HepG2 (cell line): Measurements from ENCODE around the gene KIF24. TPM values are rescaled to one million over a fixed set of nuclear protein-coding genes. Genes with fewer than 3 reads are reported as not detected.
A peak's percentile ranks its signal among the peaks of the same experiment; 100 is the strongest.

Source experiments
- BRD4 ChIP-seq: sonication (generic); formaldehyde crosslinking; IDR thresholded peaks from 2 replicates; pipeline ENCODE4 v1.4.0; 2020; ENCODE audit warnings: missing genetic modification reagents
- HOXA3 ChIP-seq: sonication (generic); formaldehyde crosslinking; IDR thresholded peaks from 2 replicates; pipeline ENCODE4 v1.5.0; 2020; ENCODE audit warnings: missing genetic modification reagents
- TCF12 ChIP-seq, 2 experiments: fragments of 450-650 bp in 1 of 2; sonication (generic) in 1 of 2; formaldehyde crosslinking in 1 of 2; IDR thresholded peaks; 2 replicates each; pipeline versions ENCODE4 v1.6.1 to v1.8.0; 2017 to 2022; ENCODE audit warnings: antibody characterized with exemption in 1 of 2, mild to moderate bottlenecking in 1 of 2, missing genetic modification reagents in 1 of 2, moderate library complexity in 1 of 2
- ZNF563 ChIP-seq: sonication (generic); formaldehyde crosslinking; IDR thresholded peaks from 2 replicates; pipeline ENCODE4 v1.8.0; 2022; ENCODE audit warnings: mild to moderate bottlenecking, moderate library complexity, missing genetic modification reagents
- ZNF674 ChIP-seq: sonication (generic); formaldehyde crosslinking; IDR thresholded peaks from 2 replicates; pipeline ENCODE4 v1.5.0; 2020; ENCODE audit warnings: low read depth, mild to moderate bottlenecking, missing genetic modification reagents
- polyA plus RNA-seq, 8 experiments: library from polyadenylated mRNA; depleted of rRNA in 3 of 8; stranded (reverse) in 7 of 8; unstranded in 1 of 8; fragments of >200 nt; fragmentation: Illumina TruSeq in 4 of 8; extraction: Trizol in 4 of 8; gene quantifications; 2 replicates each; pipeline versions ENCODE4 v1.2.1 to v1.2.3, GENCODE V29; 2011 to 2016; ENCODE audit warnings: low read depth in 4 of 8, missing spikeins in 1 of 8, mixed read lengths in 1 of 8; ENCODE audit not compliant: insufficient read depth in 1 of 8
- total RNA-seq, 5 experiments: library from RNA; depleted of rRNA; stranded (reverse); fragments of >200 nt; fragmentation: Illumina TruSeq; extraction: Trizol; gene quantifications; 2 replicates each; pipeline ENCODE4 v1.2.3, GENCODE V29; 2016; ENCODE audit warnings: low read depth in 1 of 5
- TF ChIP-seq, protein P1 (sequence below), 2 experiments: sonication (generic) in 1 of 2; formaldehyde crosslinking in 1 of 2; IDR thresholded peaks; 2 replicates each; pipeline versions ENCODE4 v1.4.0 to v1.6.1; 2016 to 2020; ENCODE audit warnings: borderline replicate concordance in 1 of 2, low read depth in 1 of 2, mild to moderate bottlenecking in 1 of 2, missing genetic modification reagents in 1 of 2
- TF ChIP-seq, protein P2 (sequence below): sonication (generic); formaldehyde crosslinking; IDR thresholded peaks from 2 replicates; pipeline ENCODE4 v1.4.0; 2020; ENCODE audit warnings: missing genetic modification reagents
- TF ChIP-seq, protein P3 (sequence below): sonication (generic); formaldehyde crosslinking; IDR thresholded peaks from 2 replicates; pipeline ENCODE4 v1.8.1; 2023; ENCODE audit warnings: mild to moderate bottlenecking, moderate library complexity, missing genetic modification reagents
- TF ChIP-seq, protein P4 (sequence below): sonication (generic); formaldehyde crosslinking; conservative IDR thresholded peaks from 2 replicates; pipeline ENCODE4 v1.4.0; 2020; ENCODE audit warnings: missing genetic modification reagents
- TF ChIP-seq, protein P5 (sequence below): fragments of 450-650 bp; IDR thresholded peaks from 2 replicates; pipeline ENCODE4 v1.6.1; 2017
- TF ChIP-seq, protein P6 (sequence below): sonication (generic); formaldehyde crosslinking; IDR thresholded peaks from 2 replicates; pipeline ENCODE4 v1.5.0; 2020; ENCODE audit warnings: mild to moderate bottlenecking, missing genetic modification reagents
- TF ChIP-seq, protein P7 (sequence below): sonication (generic); formaldehyde crosslinking; IDR thresholded peaks from 2 replicates; pipeline ENCODE4 v1.4.0; 2020; ENCODE audit warnings: missing genetic modification reagents

KIF24 gene
- total and polyA plus RNA-seq, 2 of the 13 experiments (the other 11 are each of a cell fraction or from before 2014, with no cell fraction given) = 1.1 to 3.0 TPM

DNA sequence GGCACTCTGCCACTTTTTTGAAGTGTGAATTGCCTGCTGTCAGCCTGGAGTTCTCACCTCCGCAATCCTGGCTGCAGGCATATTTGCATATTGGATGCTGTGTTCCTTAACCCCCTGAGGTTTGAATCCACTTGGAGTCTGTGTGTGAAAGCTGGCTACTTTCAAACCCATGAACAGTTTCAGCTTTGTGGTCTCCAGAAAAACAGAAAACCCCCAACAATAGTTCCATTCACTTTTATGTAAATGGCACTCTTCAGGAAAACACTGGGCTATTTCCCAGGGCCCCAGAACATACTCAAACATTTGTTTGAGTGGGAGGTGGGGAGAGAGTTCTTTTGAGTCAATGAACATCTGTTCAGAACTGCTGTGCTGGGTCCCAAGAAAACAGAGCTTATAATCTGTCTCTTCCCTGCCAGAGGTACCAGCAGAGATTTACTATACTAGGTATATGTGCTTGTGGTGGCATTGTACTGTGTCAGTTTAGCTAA is 5.3 kb upstream of the KIF24 start (continued):
- TF ChIP-seq, protein P1, sequence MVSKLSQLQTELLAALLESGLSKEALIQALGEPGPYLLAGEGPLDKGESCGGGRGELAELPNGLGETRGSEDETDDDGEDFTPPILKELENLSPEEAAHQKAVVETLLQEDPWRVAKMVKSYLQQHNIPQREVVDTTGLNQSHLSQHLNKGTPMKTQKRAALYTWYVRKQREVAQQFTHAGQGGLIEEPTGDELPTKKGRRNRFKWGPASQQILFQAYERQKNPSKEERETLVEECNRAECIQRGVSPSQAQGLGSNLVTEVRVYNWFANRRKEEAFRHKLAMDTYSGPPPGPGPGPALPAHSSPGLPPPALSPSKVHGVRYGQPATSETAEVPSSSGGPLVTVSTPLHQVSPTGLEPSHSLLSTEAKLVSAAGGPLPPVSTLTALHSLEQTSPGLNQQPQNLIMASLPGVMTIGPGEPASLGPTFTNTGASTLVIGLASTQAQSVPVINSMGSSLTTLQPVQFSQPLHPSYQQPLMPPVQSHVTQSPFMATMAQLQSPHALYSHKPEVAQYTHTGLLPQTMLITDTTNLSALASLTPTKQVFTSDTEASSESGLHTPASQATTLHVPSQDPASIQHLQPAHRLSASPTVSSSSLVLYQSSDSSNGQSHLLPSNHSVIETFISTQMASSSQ (IDR thresholded peaks at IDR 0.05; ENCODE audit: low read depth) = no peak
- TF ChIP-seq, protein P1 (CRISPR knock-in tag; IDR thresholded peaks at IDR 0.05; ENCODE audit: borderline replicate concordance) = peak; percentile 35; the same call in 1 of the 2 replicates
- TF ChIP-seq, protein P2, sequence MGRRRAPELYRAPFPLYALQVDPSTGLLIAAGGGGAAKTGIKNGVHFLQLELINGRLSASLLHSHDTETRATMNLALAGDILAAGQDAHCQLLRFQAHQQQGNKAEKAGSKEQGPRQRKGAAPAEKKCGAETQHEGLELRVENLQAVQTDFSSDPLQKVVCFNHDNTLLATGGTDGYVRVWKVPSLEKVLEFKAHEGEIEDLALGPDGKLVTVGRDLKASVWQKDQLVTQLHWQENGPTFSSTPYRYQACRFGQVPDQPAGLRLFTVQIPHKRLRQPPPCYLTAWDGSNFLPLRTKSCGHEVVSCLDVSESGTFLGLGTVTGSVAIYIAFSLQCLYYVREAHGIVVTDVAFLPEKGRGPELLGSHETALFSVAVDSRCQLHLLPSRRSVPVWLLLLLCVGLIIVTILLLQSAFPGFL (CRISPR knock-in tag) = no peak
- TF ChIP-seq BRD4 (CRISPR knock-in tag) (no peak), ZNF674 (CRISPR knock-in tag) (no peak), ZNF563 (CRISPR knock-in tag) (no peak), HOXA3 (CRISPR knock-in tag) (no peak), TCF12 (IDR thresholded peaks at IDR 0.05) (no peak), TCF12 (CRISPR knock-in tag; IDR thresholded peaks at IDR 0.05) (no peak)
- TF ChIP-seq, protein P3, sequence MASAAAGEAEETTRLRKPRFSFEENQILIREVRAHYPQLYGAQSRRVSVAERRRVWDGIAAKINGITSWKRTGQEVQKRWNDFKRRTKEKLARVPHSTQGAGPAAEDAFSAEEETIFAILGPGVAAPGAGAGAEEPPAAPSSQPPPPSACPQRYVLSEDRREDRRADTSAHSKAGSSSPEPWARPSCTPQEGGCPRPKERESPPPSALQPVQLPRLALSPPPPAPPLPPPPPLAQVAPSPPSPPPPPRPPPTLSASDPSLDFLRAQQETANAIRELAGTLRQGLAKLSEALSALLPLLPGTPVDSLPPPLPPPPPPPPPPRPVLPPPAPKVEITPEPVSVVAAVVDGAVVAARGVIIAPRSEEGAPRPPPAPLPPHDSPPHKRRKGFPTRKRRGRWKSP (CRISPR knock-in tag) = no peak
- TF ChIP-seq, protein P4, sequence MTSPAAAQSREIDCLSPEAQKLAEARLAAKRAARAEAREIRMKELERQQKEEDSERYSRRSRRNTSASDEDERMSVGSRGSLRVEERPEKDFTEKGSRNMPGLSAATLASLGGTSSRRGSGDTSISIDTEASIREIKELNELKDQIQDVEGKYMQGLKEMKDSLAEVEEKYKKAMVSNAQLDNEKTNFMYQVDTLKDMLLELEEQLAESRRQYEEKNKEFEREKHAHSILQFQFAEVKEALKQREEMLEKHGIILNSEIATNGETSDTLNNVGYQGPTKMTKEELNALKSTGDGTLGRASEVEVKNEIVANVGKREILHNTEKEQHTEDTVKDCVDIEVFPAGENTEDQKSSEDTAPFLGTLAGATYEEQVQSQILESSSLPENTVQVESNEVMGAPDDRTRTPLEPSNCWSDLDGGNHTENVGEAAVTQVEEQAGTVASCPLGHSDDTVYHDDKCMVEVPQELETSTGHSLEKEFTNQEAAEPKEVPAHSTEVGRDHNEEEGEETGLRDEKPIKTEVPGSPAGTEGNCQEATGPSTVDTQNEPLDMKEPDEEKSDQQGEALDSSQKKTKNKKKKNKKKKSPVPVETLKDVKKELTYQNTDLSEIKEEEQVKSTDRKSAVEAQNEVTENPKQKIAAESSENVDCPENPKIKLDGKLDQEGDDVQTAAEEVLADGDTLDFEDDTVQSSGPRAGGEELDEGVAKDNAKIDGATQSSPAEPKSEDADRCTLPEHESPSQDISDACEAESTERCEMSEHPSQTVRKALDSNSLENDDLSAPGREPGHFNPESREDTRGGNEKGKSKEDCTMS = no peak
- TF ChIP-seq, protein P5, sequence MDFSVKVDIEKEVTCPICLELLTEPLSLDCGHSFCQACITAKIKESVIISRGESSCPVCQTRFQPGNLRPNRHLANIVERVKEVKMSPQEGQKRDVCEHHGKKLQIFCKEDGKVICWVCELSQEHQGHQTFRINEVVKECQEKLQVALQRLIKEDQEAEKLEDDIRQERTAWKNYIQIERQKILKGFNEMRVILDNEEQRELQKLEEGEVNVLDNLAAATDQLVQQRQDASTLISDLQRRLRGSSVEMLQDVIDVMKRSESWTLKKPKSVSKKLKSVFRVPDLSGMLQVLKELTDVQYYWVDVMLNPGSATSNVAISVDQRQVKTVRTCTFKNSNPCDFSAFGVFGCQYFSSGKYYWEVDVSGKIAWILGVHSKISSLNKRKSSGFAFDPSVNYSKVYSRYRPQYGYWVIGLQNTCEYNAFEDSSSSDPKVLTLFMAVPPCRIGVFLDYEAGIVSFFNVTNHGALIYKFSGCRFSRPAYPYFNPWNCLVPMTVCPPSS = no peak
- TF ChIP-seq, protein P6, sequence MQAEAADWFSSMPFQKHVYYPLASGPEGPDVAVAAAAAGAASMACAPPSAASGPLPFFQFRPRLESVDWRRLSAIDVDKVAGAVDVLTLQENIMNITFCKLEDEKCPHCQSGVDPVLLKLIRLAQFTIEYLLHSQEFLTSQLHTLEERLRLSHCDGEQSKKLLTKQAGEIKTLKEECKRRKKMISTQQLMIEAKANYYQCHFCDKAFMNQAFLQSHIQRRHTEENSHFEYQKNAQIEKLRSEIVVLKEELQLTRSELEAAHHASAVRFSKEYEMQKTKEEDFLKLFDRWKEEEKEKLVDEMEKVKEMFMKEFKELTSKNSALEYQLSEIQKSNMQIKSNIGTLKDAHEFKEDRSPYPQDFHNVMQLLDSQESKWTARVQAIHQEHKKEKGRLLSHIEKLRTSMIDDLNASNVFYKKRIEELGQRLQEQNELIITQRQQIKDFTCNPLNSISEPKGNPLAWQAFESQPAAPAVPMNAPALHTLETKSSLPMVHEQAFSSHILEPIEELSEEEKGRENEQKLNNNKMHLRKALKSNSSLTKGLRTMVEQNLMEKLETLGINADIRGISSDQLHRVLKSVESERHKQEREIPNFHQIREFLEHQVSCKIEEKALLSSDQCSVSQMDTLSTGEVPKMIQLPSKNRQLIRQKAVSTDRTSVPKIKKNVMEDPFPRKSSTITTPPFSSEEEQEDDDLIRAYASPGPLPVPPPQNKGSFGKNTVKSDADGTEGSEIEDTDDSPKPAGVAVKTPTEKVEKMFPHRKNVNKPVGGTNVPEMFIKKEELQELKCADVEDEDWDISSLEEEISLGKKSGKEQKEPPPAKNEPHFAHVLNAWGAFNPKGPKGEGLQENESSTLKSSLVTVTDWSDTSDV = no peak
- TF ChIP-seq, protein P7, sequence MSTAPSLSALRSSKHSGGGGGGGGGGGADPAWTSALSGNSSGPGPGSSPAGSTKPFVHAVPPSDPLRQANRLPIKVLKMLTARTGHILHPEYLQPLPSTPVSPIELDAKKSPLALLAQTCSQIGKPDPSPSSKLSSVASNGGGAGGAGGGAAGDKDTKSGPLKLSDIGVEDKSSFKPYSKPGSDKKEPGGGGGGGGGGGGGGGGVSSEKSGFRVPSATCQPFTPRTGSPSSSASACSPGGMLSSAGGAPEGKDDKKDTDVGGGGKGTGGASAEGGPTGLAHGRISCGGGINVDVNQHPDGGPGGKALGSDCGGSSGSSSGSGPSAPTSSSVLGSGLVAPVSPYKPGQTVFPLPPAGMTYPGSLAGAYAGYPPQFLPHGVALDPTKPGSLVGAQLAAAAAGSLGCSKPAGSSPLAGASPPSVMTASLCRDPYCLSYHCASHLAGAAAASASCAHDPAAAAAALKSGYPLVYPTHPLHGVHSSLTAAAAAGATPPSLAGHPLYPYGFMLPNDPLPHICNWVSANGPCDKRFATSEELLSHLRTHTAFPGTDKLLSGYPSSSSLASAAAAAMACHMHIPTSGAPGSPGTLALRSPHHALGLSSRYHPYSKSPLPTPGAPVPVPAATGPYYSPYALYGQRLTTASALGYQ (CRISPR knock-in tag) = no peak
